OCI-LY1 (cell line): ENCODE data around the gene CHST3.

Experiments used
- H2AFZ ChIP-seq: fragments of 200-600 bp; sonication (generic), shearing (Covaris generic); 2 replicates; pipeline ENCODE4 v1.6.0; 2014; ENCODE audit warnings: antibody characterized with exemption, mild to moderate bottlenecking, low read length
- H3F3A ChIP-seq: fragments of 200-600 bp; sonication (generic), shearing (Covaris generic); 2 replicates; pipeline ENCODE4 v1.6.0; 2014; ENCODE audit warnings: mild to moderate bottlenecking, antibody characterized with exemption, low read length, moderate library complexity; ENCODE audit not compliant: insufficient read depth
- H3K27ac ChIP-seq: fragments of 200-600 bp; sonication (generic); 2 replicates; pipeline ENCODE4 v1.5.1; 2014; ENCODE audit warnings: low read length, mixed run types, mild to moderate bottlenecking, low read depth; ENCODE audit not compliant: poor library complexity, severe bottlenecking
- H3K27me3 ChIP-seq: fragments of 200-600 bp; sonication (generic); 2 replicates; pipeline ENCODE4 v1.6.0; 2014; ENCODE audit warnings: antibody characterized with exemption, mild to moderate bottlenecking, low read length, moderate library complexity; ENCODE audit not compliant: insufficient read depth
- H3K36me3 ChIP-seq: fragments of 200-600 bp; sonication (generic); 2 replicates; pipeline ENCODE4 v1.6.1; 2014; ENCODE audit warnings: mild to moderate bottlenecking, antibody characterized with exemption, low read length, moderate library complexity, mixed read lengths; ENCODE audit not compliant: insufficient read depth
- H3K4me1 ChIP-seq: fragments of 200-600 bp; sonication (generic); 2 replicates; pipeline ENCODE4 v1.5.1; 2014; ENCODE audit warnings: mild to moderate bottlenecking, low read length, moderate library complexity; ENCODE audit not compliant: insufficient read depth, severe bottlenecking
- H3K4me2 ChIP-seq: fragments of 200-600 bp; sonication (generic), shearing (Covaris generic); 2 replicates; pipeline ENCODE4 v1.6.1; 2014; ENCODE audit warnings: low read length
- H3K4me3 ChIP-seq: fragments of 200-600 bp; sonication (generic); 2 replicates; pipeline ENCODE4 v1.5.1; 2014; ENCODE audit warnings: low read length, low read depth, mild to moderate bottlenecking, mixed read lengths; ENCODE audit not compliant: poor library complexity, severe bottlenecking
- H3K79me2 ChIP-seq: fragments of 200-600 bp; shearing (Covaris generic); 2 replicates; pipeline ENCODE4 v1.6.1; 2016; ENCODE audit warnings: mixed run types, low read length, mixed read lengths; ENCODE audit not compliant: insufficient read depth
- H3K9ac ChIP-seq: fragments of 200-600 bp; sonication (generic), shearing (Covaris generic); 2 replicates; pipeline ENCODE4 v1.6.1; 2014; ENCODE audit warnings: mild to moderate bottlenecking, low read length, mixed read lengths
- H3K9me2 ChIP-seq: fragments of 200-600 bp; sonication (generic), shearing (Covaris generic); 2 replicates; pipeline ENCODE4 v1.6.1; 2014; ENCODE audit warnings: low read depth, mild to moderate bottlenecking, low read length, mixed read lengths
- H3K9me3 ChIP-seq: fragments of 200-600 bp; shearing (Covaris generic); 2 replicates; pipeline ENCODE4 v1.6.1; 2014; ENCODE audit warnings: low read length, mixed read lengths
- H4K20me1 ChIP-seq: fragments of 200-600 bp; sonication (generic), shearing (Covaris generic); 2 replicates; pipeline ENCODE4 v1.6.0; 2016; ENCODE audit warnings: mild to moderate bottlenecking, low read length; ENCODE audit not compliant: insufficient read depth
- EZH2 ChIP-seq: fragments of 200-600 bp; sonication (generic), shearing (Covaris generic); IDR thresholded peaks from 2 replicates; pipeline ENCODE4 v1.8.0; 2017; ENCODE audit warnings: borderline replicate concordance, mixed run types, mild to moderate bottlenecking, antibody characterized with exemption, low read length, moderate library complexity, mixed read lengths
- TF ChIP-seq, protein P1 (sequence below): fragments of 200-600 bp; sonication (generic), shearing (Covaris generic); IDR thresholded peaks from 2 replicates; pipeline ENCODE4 v1.5.1; 2017; ENCODE audit warnings: mild to moderate bottlenecking, antibody characterized with exemption, low read length, moderate library complexity, mixed read lengths

Gene CHST3

GRCh38 chr10:71948496-71949067, 15.6 kb upstream of the CHST3 start:
- Histone ChIP-seq H3K36me3 (no peaks in the 10 kb centered on the region), H3K27me3 (no peaks in the 10 kb centered on the region), H3F3A (no peaks in the 10 kb centered on the region), H3K4me1 (no peaks in the 10 kb centered on the region), H3K9me2 (no peaks in the 10 kb centered on the region), H4K20me1 (no peaks in the 10 kb centered on the region), H3K9ac (no peak overlapping the region), H3K9me3 (peaks cover 17% of the 10 kb centered on the region), H2AFZ (no peak overlapping the region), H3K4me2 (no peak overlapping the region), H3K27ac (no peak overlapping the region), H3K79me2 (no peaks in the 10 kb centered on the region), H3K4me3 (no peak overlapping the region)
- TF ChIP-seq EZH2, result no peak
- TF ChIP-seq, protein P1, sequence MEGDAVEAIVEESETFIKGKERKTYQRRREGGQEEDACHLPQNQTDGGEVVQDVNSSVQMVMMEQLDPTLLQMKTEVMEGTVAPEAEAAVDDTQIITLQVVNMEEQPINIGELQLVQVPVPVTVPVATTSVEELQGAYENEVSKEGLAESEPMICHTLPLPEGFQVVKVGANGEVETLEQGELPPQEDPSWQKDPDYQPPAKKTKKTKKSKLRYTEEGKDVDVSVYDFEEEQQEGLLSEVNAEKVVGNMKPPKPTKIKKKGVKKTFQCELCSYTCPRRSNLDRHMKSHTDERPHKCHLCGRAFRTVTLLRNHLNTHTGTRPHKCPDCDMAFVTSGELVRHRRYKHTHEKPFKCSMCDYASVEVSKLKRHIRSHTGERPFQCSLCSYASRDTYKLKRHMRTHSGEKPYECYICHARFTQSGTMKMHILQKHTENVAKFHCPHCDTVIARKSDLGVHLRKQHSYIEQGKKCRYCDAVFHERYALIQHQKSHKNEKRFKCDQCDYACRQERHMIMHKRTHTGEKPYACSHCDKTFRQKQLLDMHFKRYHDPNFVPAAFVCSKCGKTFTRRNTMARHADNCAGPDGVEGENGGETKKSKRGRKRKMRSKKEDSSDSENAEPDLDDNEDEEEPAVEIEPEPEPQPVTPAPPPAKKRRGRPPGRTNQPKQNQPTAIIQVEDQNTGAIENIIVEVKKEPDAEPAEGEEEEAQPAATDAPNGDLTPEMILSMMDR, result no peak

GRCh38 chr10:71950683-71951082, 13.5 kb upstream of the CHST3 start:
- Histone ChIP-seq H3K27me3 (no peaks in the 10 kb centered on the region), H3K27ac (no peak overlapping the region), H3K9me3 (peaks cover 17% of the 10 kb centered on the region), H3F3A (no peaks in the 10 kb centered on the region), H2AFZ (no peak overlapping the region), H3K36me3 (no peaks in the 10 kb centered on the region), H3K9ac (no peak overlapping the region), H3K79me2 (no peaks in the 10 kb centered on the region), H4K20me1 (no peaks in the 10 kb centered on the region), H3K4me3 (no peak overlapping the region), H3K4me1 (no peaks in the 10 kb centered on the region), H3K4me2 (no peak overlapping the region), H3K9me2 (no peaks in the 10 kb centered on the region)
- no peak for TF ChIP-seq EZH2
- TF ChIP-seq, protein P1, result no peak

DNA sequence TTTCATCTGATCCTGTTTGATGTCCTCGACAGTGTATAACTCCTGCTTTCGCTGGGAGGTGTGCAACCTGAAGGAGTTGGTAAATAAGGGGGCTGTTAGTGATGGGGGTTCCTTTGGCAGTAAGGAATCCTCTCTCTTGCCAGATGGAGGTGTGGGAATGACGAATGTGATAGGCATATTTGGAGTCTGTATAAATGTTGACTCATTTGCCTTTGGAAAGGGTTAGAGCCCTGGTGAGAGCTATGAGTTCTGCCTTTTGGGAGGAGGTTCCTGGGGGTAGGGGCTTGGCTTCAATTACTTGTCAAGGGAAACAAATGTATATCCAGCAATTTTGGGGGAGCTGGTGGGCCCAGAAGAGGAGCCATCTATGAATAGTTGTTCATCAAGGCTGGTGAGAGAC, 11.4 kb upstream of the CHST3 start:
- Histone ChIP-seq H4K20me1 (no peaks in the 10 kb centered on the region), H3K27ac (no peak overlapping the region), H2AFZ (no peak overlapping the region), H3K4me1 (no peaks in the 10 kb centered on the region), H3K9ac (no peak overlapping the region), H3K79me2 (no peaks in the 10 kb centered on the region), H3K9me3 (peaks cover 6% of the 10 kb centered on the region; the same call in 1 of the 2 replicates), H3K27me3 (no peaks in the 10 kb centered on the region), H3K36me3 (no peaks in the 10 kb centered on the region), H3F3A (no peaks in the 10 kb centered on the region), H3K9me2 (no peaks in the 10 kb centered on the region), H3K4me2 (no peak overlapping the region), H3K4me3 (no peak overlapping the region)
- TF ChIP-seq, protein P1, result no peak
- no peak for TF ChIP-seq EZH2
